GM12874 (cell line): ENCODE measurements around the gene ARHGAP42.
A peak's percentile ranks its signal among the peaks of the same experiment; 100 is the strongest.

ENCODE experiments used
- CTCF ChIP-seq: IDR thresholded peaks from 2 replicates; pipeline ENCODE4 v1.5.1; 2011; ENCODE audit warnings: low read depth, mild to moderate bottlenecking, control low read depth, low read length, moderate library complexity; ENCODE audit not compliant: insufficient read depth

Gene ARHGAP42

GRCh38 chr11:100980156-100980555, 293.1 kb downstream of the ARHGAP42 start:
- no peak for TF ChIP-seq CTCF

GRCh38 chr11:100981196-100981824, 294.2 kb downstream of the ARHGAP42 start:
- TF ChIP-seq CTCF = no peak

GRCh38 chr11:100984668-100985067, 297.6 kb downstream of the ARHGAP42 start:
- TF ChIP-seq CTCF = no peak

- no peak for TF ChIP-seq CTCF
These were observed 303.8 kb downstream of the ARHGAP42 start for GRCh38 chr11:100990931-100991330.

GRCh38 chr11:100991541-100991940, 304.5 kb downstream of the ARHGAP42 start:
- no peak for TF ChIP-seq CTCF

- no peak for TF ChIP-seq CTCF
These were observed 307.9 kb downstream of the ARHGAP42 start for GRCh38 chr11:100994966-100995365.

GRCh38 chr11:100999756-101000155, 312.7 kb downstream of the ARHGAP42 start:
- TF ChIP-seq CTCF = no peak

GRCh38 chr11:101003468-101003867, 316.4 kb downstream of the ARHGAP42 start:
- 0 out of 2 replicates have a peak, but pooled peaks have one; percentile 4 for TF ChIP-seq CTCF
